Pancreas (tissue), 10 donors: ENCODE measurements around the gene NANOGP8. TPM values are rescaled to one million over a fixed set of nuclear protein-coding genes. Genes with fewer than 3 reads are reported as not detected.

Experiments used
- ATAC-seq, 4 donors: fragments of 200-7000 bp; cut with Tn5 transposase; one replicate each; pipeline versions ENCODE4 v1.8.0 to v1.9.1; 2020; ENCODE audit warnings: mild to moderate bottlenecking in 4 of 4, moderate library complexity in 4 of 4
- DNase-seq, 6 donors: peaks; one replicate each; pipeline ENCODE4 v3.0.0-alpha.2; 2020
- FAIRE-seq: peaks from 2 replicates; lab custom pipeline; 2012; peaks lifted over from hg19 to GRCh38; lab: Jason Lieb, UNC
- H3K27ac ChIP-seq, 4 donors: fragments of 200-600 bp; sonication (generic); 1 replicate in 3 of 4; 2 replicates in 1 of 4; pipeline versions ENCODE4 v1.5.0 to v1.8.0; 2020
- H3K27me3 ChIP-seq, 4 donors: fragments of 200-600 bp; one replicate each; pipeline ENCODE4 v1.8.0; 2021
- H3K36me3 ChIP-seq, 3 donors: fragments of 200-600 bp; sonication (generic) in 1 of 3; one replicate each; pipeline versions ENCODE4 v1.5.0 to v1.8.0; 2020 to 2021
- H3K4me1 ChIP-seq, 3 donors: fragments of 200-600 bp; one replicate each; pipeline ENCODE4 v1.8.0; 2021
- H3K4me3 ChIP-seq, 4 donors: fragments of 200-600 bp; sonication (generic) in 2 of 4; one replicate each; pipeline versions ENCODE4 v1.5.0 to v1.8.0; 2020 to 2021
- H3K9me3 ChIP-seq, 4 donors: fragments of 200-600 bp; one replicate each; pipeline ENCODE4 v1.8.0; 2021
- WGBS, 2 donors: extraction: QIAGEN DNeasy Blood & Tissue Kit; methylation state at CpG; one replicate each; pipeline ENCODE4 v1.1.7; 2013; 5-methylcytosine and 5-hydroxymethylcytosine counted together
- intact Hi-C, 3 donors: fragments of 100-400 bp; cut with DNase I; formaldehyde crosslinking; loops; one replicate each; pipeline versions ENCODE4 v1.11.1 to v1.14.2; 2022
- polyA plus RNA-seq, 2 donors: library from polyadenylated mRNA; stranded (reverse); fragments of 200-250 nt; gene quantifications; one replicate each; pipeline ENCODE4 v1.2.3, GENCODE V29; 2013
- total RNA-seq, 6 donors: library from RNA; stranded (reverse); fragmentation: NEBNext Ultra II Directional in 4 of 6; extraction: Animal tissue kit (Norgen Biotek cat#: 25700) in 4 of 6; gene quantifications; one replicate each; pipeline versions ENCODE4 v1.2.1 to v1.2.4, GENCODE V29; 2021 to 2023
- TF ChIP-seq, protein P1 (sequence below), 4 donors: fragments of 200-600 bp; sonication (generic) in 3 of 4; IDR thresholded peaks; one replicate each; pipeline versions ENCODE4 v1.5.0 to v1.8.0; 2021; ENCODE audit warnings: antibody characterized with exemption in 4 of 4
- donor health status: healthy with polysubstance abuse.
- donor health status: DM: no; HTN: no; CAD: no; lungs with moderate emphysema.
- donor health status: DM: no; HTN: no; CAD: no.
- donor health status: control.
- donor health status: control.
- donor health status: Bipolar disorder and iron deficiency.
- donor health status: DM: yes; HTN: yes; CAD: no.
- donor health status: DM: no; HTN: no; CAD: no.
- donor health status: DM: no; HTN: no; CAD: no.
- donor health status: DM: yes; HTN: yes; CAD: no.

NANOGP8 gene
- total and polyA plus RNA-seq, 8 donors = 0.43 to 0.80 (median 0.74) TPM; not detected in 4

DNA sequence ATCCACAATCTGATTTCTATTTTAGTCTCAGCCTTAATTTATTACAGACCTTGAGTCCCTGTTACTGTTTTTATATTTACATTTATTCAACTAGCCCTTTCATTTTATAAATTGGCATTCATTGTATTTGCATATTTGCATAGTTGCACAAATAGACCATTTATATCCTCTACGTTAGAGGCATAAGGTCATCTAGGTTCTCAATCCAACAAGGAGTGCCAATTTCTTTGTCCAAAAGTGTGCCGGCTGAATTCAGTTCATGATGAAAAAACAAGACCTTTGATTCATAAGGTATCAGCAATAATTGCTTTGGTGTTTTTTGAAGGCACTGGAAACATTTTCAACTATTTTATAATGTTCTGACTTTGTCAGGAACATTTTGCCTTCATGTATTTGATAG lies 33.9 kb upstream of the NANOGP8 start:
- H3K4me3 ChIP-seq = no peak overlapping the region
- no peak overlapping the region for H3K27ac ChIP-seq
- H3K27me3 ChIP-seq = no peaks in the 10 kb centered on the region
- ATAC-seq (no peak), FAIRE-seq (no peak), DNase-seq (no peak)
- no peaks in the 10 kb centered on the region for H3K9me3 ChIP-seq
- TF ChIP-seq, protein P1, sequence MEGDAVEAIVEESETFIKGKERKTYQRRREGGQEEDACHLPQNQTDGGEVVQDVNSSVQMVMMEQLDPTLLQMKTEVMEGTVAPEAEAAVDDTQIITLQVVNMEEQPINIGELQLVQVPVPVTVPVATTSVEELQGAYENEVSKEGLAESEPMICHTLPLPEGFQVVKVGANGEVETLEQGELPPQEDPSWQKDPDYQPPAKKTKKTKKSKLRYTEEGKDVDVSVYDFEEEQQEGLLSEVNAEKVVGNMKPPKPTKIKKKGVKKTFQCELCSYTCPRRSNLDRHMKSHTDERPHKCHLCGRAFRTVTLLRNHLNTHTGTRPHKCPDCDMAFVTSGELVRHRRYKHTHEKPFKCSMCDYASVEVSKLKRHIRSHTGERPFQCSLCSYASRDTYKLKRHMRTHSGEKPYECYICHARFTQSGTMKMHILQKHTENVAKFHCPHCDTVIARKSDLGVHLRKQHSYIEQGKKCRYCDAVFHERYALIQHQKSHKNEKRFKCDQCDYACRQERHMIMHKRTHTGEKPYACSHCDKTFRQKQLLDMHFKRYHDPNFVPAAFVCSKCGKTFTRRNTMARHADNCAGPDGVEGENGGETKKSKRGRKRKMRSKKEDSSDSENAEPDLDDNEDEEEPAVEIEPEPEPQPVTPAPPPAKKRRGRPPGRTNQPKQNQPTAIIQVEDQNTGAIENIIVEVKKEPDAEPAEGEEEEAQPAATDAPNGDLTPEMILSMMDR (IDR thresholded peaks at IDR 0.05) = no peak
- intact Hi-C loops = no loop called here
- H3K4me1 ChIP-seq = peaks cover 5 to 12% (median 10%) of the 10 kb centered on the region in 3 donors
- WGBS, 2 donors = 13 to 16% methylated on average over 2 of the region's 2 CpGs
- H3K36me3 ChIP-seq = no peaks in the 10 kb centered on the region

DNA sequence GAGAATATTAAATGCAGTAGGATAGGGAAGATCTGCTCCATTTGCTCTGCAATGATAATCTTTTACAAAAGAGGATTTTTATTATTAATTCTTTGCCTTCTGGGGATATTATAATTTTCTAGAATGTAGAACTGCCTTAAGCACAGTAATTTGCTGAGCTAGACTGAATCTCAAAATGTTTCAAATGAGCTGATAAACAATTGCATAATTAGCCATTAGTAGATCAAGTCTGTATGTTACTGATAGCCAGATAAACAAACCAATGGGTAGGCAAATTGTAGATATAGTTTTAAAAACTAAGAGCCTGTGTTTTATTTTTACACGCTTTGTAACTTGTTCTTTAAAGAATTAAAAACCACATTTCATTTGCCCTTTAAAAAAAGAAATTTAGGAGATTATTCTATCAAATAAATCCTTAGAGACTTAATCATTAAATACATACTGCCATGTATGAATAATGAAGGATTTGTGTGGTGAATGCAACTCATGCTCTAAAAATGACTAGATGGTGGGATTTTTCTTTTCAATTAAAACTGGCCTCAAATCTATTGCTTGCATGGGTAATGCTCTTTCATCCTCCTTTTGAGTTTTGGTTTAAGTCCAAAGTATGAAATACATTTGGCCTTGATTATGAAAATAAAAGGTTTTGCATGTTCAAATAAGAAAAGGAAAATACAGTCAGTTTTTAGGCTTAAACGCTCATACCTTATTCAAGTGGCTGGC lies 32.6 kb upstream of the NANOGP8 start:
- DNase-seq = no peak

DNA sequence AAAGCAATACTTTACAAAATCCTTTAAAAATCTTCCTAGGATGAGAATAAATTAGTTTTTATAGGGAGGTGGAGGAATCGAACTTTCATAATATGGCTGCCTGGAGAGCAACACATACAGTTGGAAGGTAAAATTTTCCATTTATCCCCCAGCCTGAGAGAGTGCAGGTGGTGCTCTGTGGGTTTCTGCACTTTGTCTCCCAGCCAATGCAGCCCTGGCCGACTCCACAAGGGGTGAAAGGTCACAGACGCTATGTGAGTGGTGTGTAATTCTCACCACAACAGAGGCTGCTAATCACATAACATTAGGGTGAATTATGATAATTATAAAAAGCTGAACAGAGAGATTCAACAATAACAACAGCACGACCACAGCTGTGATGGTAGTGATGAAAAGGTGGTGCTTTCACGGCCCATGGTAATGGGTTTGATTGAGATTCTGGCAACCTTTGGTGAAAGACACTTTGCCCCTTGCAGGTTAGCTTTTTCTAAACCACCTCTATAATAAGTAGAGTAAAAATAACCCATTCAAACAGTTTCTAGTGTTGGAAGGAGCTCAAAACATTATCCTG lies 30.1 kb upstream of the NANOGP8 start:
- no peak for DNase-seq
- TF ChIP-seq, protein P1 (IDR thresholded peaks at IDR 0.05) = no peak
- peak in 3 of 4 donors; percentile 38 to 57 (median 45) for ATAC-seq
- Histone ChIP-seq H3K9me3 (no peaks in the 10 kb centered on the region), H3K4me1 (peaks cover 5 to 10% (median 8%) of the 10 kb centered on the region in 3 donors), H3K4me3 (no peak overlapping the region), H3K27me3 (no peaks in the 10 kb centered on the region), H3K27ac (no peak overlapping the region), H3K36me3 (no peaks in the 10 kb centered on the region)
- no peak for FAIRE-seq
- 42 to 54% methylated on average over 5 of the region's 5 CpGs for WGBS, 2 donors
- intact Hi-C loops = no loop called here

More for the DNA sequence above, 32.6 kb upstream of the NANOGP8 start:
- TF ChIP-seq, protein P1 (IDR thresholded peaks at IDR 0.05) = no peak
- no peak overlapping the region for H3K27ac ChIP-seq
- WGBS, 2 donors = 78 to 82% methylated on average over 2 of the region's 2 CpGs
- no peak for ATAC-seq
- H3K27me3 ChIP-seq = no peaks in the 10 kb centered on the region
- FAIRE-seq = no peak
- peaks cover 5 to 12% (median 10%) of the 10 kb centered on the region in 3 donors for H3K4me1 ChIP-seq
- H3K9me3 ChIP-seq = no peaks in the 10 kb centered on the region
- no peak overlapping the region for H3K4me3 ChIP-seq
- intact Hi-C loops = no loop called here
- no peaks in the 10 kb centered on the region for H3K36me3 ChIP-seq

DNA sequence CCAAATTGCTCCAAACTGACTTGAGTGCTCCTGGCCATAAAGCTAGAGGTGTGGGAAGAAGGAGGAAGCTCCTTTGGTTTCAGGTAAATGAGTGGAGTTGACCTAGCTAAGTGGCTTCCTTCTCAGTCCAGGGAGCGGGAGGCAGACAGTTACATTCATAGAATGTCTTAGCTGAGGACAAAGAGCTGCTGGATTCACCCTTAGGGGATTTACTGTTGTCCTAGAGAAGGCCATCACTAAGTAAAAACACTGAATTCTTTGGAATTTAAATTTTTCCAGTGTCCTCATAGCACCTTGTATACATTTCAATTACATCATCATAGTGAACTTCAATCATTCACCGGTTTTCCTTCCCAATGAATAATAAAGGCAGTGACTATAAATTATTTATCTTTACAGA lies 27.3 kb upstream of the NANOGP8 start:
- no peak overlapping the region for H3K4me3 ChIP-seq
- intact Hi-C loops = no loop called here
- H3K27me3 ChIP-seq = no peaks in the 10 kb centered on the region
- no peaks in the 10 kb centered on the region for H3K36me3 ChIP-seq
- FAIRE-seq = no peak
- no peak overlapping the region for H3K27ac ChIP-seq
- no peaks in the 10 kb centered on the region for H3K4me1 ChIP-seq
- TF ChIP-seq, protein P1 (IDR thresholded peaks at IDR 0.05) = no peak
- 97 to 100% methylated on average over 2 of the region's 2 CpGs for WGBS, 2 donors
- ATAC-seq = no peak
- H3K9me3 ChIP-seq = no peaks in the 10 kb centered on the region
- no peak for DNase-seq

DNA sequence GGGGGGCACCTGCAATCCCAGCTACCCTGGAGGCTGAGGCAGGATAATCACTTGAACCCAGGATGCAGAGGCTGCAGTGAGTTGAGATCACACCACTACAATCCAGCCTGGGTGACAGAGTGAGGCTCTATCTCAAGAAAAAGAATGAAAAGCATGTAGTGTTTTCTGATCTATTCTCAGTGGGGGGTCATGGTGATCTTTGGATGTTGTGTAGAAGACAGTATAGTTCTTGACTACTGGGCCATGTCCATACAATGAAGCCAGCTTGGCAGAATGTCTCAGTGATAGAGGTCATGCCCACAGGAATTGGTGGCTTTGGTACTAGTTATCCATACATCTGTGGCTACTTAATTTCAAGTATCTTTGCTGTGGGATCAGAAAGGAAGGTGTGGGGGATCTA lies 26.8 kb upstream of the NANOGP8 start:
- no peaks in the 10 kb centered on the region for H3K36me3 ChIP-seq
- intact Hi-C loops = no loop called here
- FAIRE-seq = no peak
- H3K27me3 ChIP-seq = no peaks in the 10 kb centered on the region
- no peaks in the 10 kb centered on the region for H3K9me3 ChIP-seq
- no peak overlapping the region for H3K27ac ChIP-seq
- no peak for ATAC-seq
- H3K4me1 ChIP-seq = no peaks in the 10 kb centered on the region
- DNase-seq = no peak
- no peak overlapping the region for H3K4me3 ChIP-seq
- TF ChIP-seq, protein P1 (IDR thresholded peaks at IDR 0.05) = no peak
